HG02588 (cell line): ENCODE results near the gene MLX.

Source experiments
- ATAC-seq: cut with Tn5 transposase; IDR thresholded peaks from one replicate; pipeline ENCODE4 v1.9.1; 2021; ENCODE audit warnings: mild to moderate bottlenecking, moderate library complexity; ENCODE audit not compliant: unreplicated experiment

The MLX gene

DNA sequence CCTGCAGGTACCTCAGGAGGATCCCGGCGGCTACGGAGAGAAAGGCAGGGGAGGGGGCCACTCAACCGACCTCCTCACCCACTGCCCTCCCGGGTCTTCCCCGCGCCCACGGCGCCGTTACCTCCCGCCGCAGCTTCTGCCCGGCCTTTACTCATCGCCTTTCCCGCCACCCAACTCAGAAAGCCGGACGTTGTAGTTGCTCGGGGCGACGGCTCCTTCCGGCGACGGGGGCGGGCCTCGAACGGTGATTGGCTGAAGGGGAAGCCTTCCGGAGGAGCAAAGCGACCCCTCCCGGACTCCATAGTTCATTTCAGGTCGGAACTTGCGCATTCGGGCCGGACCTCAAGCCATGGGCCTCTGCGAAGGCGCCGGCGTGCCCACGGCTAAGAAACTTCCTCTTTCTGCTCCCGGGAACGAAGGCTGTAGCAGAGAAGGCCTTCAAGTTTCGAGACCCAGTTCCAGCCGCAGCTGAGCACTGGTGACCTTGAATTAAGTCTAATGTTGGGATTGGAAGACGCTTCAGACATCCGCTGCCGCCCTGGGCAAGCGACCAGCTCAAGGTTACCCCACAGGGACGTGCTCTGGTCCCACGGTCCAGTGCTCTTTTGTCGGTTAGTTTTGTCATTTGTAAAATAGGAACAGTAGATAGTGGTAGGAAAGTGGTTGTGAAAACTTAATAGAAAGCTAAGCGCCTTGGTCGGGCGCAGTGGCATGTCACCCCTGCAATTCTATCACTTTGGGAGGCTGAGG, 10.8 kb downstream of the MLX start, which contains the start of gene PSMC3IP:
TSS of gene PSMC3IP (minus strand) at position 198 of the 750 bp plus-strand sequence. CDS start at position 155, 43 bp downstream.
- peak; percentile 75 for ATAC-seq

DNA sequence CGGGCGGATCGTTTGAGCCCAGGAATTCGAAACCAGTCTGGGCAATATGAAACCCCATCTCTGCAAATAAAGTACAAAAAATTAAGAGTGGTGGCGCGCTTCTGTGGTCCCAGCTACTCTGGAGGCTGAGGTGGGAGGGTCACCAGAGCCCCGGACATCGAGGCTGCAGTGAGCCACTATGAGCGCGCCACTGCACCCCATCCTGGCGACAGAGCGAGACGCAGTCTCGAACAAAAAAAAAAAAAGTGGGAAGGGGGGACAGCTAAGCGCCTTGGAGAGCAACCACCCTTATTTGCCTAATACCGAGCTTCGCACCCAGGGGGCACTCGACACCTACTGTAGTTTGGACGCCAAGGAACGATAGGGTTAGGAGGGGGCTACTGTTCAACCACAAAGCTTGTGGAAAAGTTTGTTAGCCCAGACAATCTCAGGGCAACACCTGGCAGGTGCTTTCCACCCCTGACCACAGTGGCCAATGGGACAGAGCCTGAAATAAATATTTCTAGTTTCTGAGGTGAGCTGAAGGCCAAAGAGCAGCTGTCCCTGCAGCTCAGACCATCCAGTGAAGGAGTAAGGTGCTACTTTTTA, 11.5 kb downstream of the MLX start:
- ATAC-seq: peak; percentile 45

DNA sequence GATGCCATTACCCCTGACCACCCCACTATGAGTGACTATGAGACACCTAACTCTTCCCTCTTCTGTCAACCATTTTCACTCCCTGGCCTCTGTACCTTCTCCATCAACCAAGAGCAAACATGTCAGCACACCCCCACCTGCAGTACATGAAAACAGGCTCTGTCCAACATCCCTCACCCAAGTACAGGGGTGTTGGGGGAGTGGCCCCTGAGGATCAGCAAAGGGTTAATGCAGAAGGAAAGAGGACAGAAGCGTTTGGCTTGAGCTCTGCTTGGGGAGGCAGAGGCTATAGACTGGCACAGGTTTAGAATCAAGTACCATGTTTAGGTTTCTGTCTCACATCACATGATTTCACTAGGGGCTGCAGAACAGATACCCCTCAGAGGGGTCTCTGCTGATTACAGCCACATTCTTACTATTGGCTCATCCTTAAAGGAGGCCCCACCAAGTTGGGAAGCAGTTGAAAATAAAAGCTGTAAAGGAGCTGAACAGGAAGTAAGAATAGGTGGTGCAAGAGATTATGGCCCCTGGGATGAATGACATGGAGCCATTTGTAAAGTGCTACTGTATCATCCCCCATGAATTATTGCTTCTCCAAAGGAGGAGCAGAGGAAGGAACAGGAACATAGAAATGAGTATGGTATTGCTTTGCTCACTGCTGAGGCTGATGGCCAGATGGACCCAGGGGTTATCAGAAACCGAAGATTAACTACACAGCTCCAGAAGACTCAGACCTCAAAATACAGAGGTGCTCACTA, 13.1 kb downstream of the MLX start:
- no peak for ATAC-seq

DNA sequence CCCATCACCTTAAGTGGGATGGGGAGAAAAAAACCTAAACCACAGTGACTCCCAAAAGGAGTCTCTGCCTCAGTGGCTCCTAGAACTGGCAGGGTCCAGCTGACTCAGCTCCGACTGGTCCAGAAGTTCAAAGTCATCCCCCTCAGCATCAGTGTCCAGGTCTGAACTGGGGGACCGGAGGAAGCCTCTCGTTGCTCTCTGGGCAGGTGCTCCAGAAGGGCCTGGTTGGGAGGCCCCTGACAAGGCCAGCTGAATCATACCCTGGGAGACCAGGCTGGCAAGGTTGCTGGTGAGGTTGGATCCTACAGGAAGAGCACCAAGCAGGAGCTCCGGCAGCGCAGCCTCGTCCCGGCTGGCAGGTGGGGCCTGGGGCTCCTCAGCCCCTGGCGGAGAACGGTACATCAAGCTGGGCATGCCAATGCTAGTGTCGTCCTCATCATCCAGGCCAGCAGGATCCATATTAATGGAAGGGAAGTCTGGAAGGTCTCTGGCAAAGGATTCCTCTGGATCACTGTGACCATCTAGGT, 14.9 kb downstream of the MLX start:
- ATAC-seq: no peak

DNA sequence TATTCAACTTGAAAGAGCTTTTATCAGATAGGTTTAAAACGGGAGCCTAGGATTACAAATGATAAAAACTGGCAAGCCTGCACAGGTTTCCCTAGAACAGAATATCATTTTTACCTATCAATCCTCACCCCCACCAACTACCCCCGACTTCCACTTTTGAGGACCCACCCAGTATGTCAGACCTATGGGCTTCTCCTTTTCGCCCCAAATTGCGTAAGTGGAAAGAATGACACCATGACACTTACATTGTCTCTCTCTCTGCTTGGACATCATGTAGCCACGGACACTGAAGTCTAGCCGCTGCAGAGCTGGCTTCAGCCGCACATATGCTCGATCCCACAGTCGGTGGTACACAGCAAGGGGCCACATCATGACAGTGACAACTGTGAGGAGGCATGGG, 18.0 kb downstream of the MLX start:
- no peak for ATAC-seq

DNA sequence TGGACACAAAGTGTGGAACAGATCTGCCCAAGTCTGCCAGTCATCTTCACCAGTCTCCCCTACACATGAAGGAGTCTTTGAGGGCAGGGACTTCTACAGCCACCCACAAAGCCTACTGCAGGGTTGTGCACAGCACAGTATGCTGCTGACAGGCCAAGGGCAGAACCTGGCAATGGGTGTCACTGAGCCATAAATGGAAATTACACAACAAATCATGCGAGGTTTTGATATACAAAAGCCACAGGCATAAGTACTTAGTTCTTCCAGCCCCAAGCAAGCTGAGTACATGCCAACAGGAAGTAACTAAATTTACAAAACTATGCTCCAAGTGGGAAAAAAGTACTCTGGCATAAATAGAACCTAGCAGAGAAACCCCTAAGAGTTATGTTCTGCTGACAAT, 18.5 kb downstream of the MLX start:
- no peak for ATAC-seq

DNA sequence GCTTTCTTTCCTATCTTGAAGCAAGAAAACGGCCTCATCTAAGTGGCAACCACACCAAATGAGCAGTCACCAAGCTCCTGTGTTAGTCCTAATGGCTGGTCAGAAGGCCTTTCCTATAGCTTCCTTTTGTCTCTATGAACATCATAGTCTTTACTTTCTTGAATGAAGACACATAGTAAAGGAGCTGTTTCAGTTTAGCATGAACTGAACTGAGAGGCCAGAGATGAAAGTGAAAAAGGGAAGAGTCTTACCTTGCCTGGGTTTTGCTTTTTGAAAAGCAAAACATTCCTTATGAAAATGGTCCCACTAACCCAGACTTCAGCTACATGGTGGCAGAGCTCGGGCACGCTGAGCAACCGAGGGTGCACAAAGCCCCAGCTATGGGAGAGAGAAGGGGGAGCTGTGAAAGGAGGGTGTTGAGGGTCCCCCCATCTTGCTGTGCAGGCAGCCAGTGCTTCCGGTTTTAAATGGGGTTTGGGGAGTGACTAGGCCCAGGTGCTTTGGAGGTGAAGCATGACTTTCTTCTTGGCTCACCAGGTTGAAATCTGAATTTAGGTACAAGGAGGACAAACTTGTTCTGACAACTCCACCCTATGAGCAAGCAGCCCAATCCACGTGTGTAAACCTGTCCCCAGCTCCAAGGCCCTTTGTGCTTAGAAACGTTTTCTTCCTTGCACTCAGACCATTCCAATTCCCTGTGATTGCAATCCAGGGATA, 19.8 kb downstream of the MLX start:
- no peak for ATAC-seq

DNA sequence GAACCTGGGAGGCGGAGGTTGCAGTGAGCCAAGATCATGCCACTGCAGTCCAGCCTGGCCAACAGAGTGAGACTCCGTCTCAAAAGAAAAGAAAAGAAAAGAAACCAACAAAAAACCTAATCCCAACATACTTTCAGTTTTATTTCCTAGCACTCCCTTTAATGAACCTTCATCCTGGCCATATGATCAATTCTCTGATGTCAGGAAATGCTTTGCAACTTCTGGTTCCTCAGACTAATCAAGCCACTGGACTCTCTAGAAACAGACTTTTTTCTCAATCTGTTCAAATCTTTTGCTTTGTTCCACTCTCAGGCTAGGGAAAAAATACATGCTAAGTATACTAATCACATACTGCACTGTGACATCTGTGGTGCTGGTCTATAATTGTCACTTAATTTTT, 24.0 kb downstream of the MLX start:
- no peak for ATAC-seq

DNA sequence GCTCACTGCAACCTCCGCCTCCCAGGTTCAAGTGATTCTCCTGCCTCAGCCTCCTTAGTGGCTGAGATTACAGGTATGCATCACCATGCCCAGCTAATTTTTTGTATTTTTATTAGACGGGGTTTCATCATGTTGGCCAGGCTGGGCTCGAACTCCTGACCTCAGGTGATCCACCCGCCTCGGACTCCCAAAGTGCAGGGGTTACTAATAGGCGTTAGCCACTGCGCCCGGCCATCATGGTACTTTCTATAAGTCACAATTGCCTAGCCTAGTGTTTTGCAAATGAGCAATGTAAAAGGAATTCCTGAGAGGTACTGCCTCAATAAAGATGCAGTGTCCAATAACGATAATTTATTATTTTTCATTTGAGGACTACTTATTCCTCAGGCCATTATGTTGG, 24.5 kb downstream of the MLX start:
- ATAC-seq: no peak

DNA sequence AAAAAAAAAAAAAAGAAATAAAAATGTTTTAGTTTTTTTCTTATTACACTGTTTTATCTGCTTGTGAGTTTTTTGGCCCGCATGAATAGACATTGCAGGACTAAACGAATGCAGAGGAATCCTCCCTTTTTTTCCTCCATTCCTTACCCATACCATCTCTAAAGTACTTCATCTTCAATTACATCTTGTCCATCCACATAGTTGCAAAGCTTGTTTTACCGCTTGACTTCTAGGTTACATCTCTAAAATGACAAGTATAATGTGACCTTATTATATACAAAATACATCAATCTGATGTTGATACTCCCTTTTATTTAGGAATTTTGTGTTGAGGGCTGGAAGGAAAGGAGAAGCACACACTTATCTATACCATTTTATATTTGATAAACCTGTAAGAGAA, 29.5 kb downstream of the MLX start:
- ATAC-seq: no peak

DNA sequence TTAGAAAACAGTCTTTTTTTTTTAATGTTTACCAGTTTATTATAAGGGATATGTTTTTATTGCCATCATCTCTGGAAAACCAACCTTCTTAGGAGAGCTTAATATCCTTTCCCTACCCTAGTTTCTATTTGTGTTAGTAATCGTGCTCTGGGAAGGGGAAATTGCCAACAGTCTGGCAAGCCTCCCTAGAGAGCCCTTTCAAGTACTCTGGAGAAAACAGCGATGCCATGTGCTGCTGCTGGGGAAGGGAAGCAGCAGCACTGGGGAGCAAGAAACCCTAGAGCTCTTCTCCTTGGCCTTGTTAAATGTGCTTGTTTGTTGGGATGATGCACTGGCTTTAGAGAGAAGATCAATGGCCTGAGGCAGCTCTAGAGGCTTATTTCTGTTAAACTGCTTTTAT, 32.0 kb downstream of the MLX start:
- ATAC-seq: no peak

DNA sequence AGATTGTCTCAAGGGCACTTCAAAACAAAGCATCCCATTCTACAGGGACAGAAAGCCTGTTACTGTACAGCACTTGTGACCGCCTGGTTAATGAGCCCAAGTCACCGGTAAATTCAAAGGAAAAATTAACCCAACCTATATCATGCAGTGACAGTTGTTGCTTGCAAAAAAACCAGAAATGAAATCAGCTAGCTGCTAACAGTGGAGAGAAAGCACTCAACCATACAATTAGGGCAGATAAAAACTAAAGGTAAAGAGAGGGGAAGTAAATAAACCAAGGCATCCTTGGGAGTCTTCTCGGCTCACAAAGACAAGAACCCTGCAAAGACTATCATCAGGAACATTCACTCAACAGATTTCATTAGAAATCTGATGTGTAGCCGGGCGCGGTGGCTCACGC, 36.4 kb downstream of the MLX start:
- no peak for ATAC-seq

DNA sequence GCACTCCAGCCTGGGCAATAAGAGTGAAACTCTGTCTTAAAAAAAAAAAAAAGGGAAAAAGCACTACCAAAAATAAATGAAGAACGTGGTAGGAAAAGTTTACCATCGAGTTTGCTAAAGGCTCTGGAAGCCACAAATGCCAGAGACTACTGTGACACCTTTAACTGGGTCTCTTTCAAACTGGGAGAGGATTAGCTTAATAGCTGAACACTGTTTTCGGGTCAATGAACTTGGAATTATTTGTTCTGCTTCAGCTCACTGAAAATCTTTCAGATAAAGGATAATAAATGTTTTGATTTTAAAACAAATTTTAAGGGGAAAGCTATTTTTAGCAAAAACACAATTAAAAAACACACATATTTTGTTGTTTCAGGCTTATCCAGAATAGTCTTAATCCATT, 40.9 kb downstream of the MLX start:
- no peak for ATAC-seq

DNA sequence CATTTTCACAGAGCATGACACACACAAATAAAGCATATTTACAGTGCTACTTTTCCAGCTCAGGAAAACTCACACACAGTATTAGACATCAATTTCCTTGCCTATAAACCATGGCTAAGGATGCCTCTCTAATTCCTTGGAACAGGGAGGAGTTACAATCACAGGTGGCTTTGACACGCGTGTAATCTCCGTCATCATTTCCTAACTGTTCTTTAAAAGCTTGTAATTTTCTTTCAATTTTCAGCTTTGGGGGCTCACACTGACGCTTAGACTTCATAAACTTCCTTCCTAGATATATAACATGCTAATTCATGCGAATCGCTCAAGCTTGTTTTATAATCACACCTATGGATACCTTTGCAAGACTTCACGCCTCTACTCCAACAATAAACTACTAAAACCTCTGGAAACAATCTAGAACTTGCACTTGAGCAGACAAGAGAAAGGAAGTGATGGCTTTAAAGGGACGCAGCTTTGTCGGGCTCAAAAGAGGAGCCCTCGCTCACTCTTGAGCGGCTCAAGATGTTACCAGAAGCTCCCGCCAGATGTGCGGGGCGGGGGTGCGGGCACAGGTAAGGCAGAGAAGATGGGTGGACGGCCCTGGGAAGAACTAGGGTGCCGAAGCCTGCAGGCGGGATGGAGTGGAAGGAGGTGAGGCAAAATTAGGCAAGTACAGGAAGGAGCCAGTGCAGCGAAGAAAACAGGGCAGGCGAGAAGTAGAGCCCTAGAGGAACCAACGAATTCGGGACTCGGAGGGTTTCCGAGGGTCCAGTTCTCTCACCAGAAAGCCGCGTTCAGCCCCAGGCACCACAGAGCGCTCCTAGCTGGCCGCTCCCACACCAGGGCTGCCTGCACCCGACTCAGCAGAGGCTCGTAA, 41.6 kb downstream of the MLX start:
- peak; percentile 15 for ATAC-seq

DNA sequence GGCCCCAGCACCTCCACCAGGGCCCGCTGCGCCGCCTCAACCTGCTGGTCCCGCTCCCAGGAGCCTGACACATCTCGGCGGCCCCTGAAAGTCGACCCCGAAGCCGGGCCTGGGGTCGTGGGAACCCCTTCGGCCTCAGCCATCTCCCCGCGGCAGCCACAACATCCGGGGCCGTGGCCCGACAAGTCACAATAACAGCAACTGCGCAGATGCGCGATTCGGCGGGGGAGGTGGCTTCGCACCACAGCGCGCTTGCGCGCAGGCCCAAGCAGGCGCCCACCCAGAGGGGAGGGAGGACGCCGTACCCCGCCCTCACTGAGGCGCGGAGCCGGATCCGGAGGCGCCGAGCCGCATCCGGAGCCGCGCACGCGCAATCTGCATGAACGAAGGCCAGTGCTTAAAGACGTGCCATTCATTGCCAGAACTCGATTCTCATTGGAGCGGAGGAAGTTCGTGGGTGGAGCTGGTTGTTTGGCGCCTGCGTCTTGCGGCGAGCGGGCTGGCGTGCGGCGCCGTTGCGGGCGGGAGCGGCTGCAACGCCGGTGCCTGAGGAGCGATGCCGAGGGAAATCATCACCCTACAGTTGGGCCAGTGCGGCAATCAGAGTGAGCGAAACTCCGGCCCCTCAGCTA, 42.4 kb downstream of the MLX start, which contains the start of the genes RETREG3 and TUBG1:
TSS of gene RETREG3 (minus strand) at position 193 of the 632 bp plus-strand sequence. CDS start at position 143, 50 bp downstream.
TSS of gene TUBG1 (plus strand) at position 502 of the 632 bp plus-strand sequence. CDS start at position 557, 55 bp downstream.
- peak; percentile 81 for ATAC-seq

DNA sequence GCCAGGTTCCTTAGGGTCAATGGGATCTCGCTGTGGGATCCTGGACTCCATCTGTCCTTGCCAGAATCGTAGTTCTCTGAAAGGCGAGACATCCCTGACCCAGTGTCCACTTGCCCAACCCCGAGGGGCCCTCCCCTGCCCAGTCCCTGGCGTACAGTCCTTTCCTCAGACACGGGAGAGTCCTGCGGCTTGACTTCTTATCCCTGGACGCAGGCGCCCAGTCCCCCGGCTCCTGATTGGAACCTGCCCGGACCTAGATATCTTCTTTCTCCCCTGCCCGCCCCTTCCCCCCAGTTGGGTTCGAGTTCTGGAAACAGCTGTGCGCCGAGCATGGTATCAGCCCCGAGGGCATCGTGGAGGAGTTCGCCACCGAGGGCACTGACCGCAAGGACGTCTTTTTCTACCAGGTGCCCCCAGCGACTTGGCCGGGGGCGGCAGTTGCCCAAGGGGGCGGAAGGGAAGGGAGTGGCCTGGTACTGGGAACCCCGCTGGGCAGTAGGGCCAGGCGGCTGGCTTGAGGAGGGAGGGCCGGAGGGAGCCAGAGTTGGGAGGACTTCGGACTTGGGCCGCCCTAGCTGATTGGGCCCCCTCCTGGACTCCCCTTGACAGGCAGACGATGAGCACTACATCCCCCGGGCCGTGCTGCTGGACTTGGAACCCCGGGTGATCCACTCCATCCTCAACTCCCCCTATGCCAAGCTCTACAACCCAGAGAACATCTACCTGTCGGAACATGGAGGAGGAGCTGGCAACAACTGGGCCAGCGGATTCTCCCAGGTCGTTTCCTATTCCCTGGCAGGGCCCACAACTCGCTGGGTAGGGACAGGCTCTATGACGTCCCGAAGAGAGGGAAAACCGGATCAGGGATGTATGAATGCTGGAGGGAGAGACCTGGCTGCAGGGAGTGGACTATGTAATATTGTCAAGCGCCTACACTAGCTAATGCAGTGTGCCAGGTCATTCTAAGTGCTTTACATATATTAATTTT, 43.2 kb downstream of the MLX start:
- peak; percentile 4 for ATAC-seq

DNA sequence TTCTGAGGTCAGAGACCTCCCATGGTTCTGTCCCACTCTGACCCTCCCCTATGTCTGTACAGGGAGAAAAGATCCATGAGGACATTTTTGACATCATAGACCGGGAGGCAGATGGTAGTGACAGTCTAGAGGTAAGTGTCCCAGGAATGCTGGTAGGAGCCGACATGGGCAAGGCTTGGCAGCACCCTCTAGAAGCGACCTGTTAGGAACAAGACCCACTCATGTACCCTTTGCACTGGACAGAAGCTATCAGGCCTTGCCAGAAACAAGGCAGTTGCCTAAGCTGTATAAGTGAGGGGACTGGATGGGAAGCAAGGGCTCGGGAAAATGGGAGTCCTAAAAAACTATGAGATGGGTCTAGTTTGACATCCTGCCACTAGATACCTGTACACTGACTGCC, 45.1 kb downstream of the MLX start:
- ATAC-seq: no peak

DNA sequence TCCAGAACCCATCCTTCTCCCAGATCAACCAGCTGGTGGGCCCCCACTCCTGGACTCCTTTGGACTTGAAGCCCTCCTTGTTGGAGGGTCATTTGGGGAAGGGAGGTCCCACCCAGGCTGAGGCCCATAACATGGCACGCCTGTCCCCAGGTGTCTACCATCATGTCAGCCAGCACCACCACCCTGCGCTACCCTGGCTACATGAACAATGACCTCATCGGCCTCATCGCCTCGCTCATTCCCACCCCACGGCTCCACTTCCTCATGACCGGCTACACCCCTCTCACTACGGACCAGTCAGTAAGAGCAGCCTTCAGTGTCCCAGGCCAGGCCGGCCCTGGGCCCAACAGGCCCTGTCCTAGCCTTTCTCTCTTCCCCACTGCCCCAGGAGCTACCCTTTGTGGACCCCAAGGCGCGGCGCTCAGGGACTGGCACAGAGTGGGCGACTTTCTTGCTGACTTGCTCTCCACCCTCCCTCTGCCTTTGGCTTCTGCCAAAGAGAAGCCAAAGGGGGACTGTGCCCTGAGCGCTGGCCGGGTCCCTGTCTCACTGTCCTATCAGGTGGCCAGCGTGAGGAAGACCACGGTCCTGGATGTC, 46.9 kb downstream of the MLX start:
- no peak for ATAC-seq
